ENCODE results near the gene GTSE1.

DNA sequence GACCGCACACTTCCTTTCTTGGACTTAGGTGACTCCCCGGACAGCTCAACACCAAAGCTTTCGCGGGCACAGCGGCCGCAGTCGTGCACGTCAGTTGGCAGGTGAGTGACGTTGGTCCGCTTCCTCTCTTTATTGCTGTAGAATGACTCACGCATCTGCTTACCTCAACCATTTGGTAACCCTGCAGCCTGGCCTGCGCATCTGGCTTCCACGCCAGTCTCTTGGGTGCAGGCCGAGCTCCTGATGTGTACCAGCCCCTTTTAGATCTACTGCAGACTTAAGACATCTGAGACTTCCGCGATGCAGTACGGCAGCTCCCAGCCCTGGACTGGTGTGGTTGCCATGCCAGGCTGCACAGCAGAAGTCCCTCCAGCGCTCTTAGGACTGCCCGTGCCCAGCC, 26.5 kb downstream of the GTSE1 start:
- TF ChIP-seq, protein P1, sequence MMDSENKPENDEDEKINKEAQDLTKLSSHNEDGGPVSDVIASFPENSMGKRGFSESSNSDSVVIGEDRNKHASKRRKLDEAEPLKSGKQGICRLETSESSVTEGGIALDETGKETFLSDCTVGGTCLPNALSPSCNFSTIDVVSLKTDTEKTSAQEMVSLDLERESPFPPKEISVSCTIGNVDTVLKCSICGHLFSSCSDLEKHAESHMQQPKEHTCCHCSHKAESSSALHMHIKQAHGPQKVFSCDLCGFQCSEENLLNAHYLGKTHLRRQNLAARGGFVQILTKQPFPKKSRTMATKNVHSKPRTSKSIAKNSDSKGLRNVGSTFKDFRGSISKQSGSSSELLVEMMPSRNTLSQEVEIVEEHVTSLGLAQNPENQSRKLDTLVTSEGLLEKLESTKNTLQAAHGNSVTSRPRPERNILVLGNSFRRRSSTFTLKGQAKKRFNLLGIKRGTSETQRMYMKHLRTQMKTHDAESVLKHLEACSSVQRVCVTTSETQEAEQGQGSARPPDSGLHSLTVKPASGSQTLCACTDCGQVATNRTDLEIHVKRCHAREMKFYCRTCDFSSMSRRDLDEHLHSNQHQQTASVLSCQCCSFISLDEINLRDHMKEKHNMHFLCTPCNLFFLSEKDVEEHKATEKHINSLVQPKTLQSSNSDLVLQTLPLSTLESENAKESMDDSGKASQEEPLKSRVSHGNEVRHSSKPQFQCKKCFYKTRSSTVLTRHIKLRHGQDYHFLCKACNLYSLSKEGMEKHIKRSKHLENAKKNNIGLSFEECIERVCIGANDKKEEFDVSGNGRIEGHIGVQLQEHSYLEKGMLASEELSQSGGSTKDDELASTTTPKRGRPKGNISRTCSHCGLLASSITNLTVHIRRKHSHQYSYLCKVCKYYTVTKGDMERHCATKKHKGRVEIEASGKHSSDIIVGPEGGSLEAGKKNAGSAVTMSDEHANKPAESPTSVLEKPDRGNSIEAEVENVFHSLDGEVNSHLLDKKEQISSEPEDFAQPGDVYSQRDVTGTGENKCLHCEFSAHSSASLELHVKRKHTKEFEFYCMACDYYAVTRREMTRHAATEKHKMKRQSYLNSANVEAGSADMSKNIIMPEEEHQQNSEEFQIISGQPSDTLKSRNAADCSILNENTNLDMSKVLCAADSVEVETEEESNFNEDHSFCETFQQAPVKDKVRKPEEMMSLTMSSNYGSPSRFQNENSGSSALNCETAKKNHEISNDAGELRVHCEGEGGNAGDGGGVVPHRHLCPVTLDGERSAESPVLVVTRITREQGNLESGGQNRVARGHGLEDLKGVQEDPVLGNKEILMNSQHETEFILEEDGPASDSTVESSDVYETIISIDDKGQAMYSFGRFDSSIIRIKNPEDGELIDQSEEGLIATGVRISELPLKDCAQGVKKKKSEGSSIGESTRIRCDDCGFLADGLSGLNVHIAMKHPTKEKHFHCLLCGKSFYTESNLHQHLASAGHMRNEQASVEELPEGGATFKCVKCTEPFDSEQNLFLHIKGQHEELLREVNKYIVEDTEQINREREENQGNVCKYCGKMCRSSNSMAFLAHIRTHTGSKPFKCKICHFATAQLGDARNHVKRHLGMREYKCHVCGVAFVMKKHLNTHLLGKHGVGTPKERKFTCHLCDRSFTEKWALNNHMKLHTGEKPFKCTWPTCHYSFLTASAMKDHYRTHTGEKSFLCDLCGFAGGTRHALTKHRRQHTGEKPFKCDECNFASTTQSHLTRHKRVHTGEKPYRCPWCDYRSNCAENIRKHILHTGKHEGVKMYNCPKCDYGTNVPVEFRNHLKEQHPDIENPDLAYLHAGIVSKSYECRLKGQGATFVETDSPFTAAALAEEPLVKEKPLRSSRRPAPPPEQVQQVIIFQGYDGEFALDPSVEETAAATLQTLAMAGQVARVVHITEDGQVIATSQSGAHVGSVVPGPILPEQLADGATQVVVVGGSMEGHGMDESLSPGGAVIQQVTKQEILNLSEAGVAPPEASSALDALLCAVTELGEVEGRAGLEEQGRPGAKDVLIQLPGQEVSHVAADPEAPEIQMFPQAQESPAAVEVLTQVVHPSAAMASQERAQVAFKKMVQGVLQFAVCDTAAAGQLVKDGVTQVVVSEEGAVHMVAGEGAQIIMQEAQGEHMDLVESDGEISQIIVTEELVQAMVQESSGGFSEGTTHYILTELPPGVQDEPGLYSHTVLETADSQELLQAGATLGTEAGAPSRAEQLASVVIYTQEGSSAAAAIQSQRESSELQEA (CRISPR knock-in tag; IDR thresholded peaks at IDR 0.05; ENCODE audit: not compliant biosample characterization) = no peak
- TF ChIP-seq LCORL (IDR thresholded peaks at IDR 0.05) (no peak), LCORL (CRISPR knock-in tag; IDR thresholded peaks at IDR 0.05) (no peak), GMEB2 (CRISPR knock-in tag; IDR thresholded peaks at IDR 0.05; ENCODE audit: low read depth) (no peak), REPIN1 (CRISPR knock-in tag; IDR thresholded peaks at IDR 0.05; ENCODE audit: borderline replicate concordance, low read depth) (no peak), MAFK (conservative IDR thresholded peaks at IDR 0.05 in 1 of 2, IDR thresholded peaks at IDR 0.05 in 1 of 2; ENCODE audit: low read length in 2 of 2) (no peak), ELF4 (CRISPR knock-in tag; IDR thresholded peaks at IDR 0.05; ENCODE audit: borderline replicate concordance) (no peak), ZBTB8A (CRISPR knock-in tag; IDR thresholded peaks at IDR 0.05; ENCODE audit: borderline replicate concordance, low read depth) (no peak), ZNF274 (CRISPR knock-in tag; IDR thresholded peaks at IDR 0.05) (no peak), SAP130 (CRISPR knock-in tag; IDR thresholded peaks at IDR 0.05; ENCODE audit: low read depth) (no peak)

Measured in HepG2 (cell line).